DMS153 (cell line): ENCODE measurements around the gene DCAF8.

ENCODE experiments used
- DNase-seq: peaks from one replicate; lab custom pipeline; 2025; lab: John Stamatoyannopoulos, UW

Gene DCAF8

DNA sequence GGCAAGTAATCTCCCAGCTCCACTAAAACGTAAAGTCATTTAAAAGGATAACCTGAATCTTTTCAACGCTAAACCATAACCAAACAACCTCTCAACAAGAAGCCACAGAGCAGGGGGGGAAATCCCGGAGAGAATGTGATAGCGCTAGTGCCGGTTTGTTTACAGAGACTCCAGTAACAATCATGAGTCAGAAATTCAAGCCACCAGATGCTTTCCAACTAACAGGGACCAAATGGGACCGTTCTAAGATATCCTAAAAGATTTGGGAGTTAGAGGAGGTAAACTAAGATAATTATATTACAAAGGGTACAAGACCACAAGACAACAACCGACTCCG is 825 bp downstream of the DCAF8 start:
- peak; percentile 35 for DNase-seq

DNA sequence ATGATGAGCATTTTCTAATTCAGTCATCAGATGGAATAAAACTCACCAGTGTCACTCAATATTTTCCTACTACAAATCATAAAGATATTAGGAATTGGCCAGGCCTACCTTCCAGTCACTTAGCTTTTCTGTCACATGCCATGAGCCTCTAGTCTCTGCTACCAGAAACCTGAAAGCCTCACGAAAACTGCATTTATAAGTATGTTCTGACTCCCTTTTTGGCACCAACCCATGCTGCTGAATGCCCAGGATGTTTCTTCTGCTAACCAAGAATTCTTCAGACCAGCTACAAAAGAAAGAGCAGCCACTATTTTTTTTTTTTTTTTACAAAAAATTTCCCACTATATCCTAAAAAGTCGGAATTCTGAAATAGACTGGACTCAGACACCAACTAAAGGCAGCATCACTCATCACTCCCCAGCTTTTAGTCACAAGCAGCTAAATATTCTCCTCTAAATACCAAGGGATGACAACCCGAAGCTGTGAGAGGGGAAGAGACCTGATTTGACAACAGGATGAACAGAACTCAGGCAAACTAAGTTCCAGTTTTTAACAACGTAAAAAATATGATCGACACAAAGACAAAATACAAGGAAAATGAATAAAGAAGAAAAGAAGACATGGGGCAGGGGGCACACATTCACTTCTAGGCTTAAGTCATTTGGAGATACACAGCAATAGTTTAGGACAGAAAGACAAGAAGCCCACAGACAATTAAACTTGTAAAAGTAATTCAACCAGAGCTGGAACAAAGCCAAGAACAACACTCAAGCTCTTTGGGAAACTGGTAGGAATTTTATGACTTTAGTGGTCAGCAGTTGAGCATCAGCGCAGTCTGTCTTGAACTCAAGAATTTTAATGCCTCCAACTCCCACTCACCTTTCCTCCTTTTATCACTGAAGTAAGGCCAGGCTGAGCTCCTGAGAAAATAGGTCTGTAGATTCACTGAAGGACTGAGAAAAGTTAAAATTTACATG is 1.7 kb downstream of the DCAF8 start:
- no peak for DNase-seq

DNA sequence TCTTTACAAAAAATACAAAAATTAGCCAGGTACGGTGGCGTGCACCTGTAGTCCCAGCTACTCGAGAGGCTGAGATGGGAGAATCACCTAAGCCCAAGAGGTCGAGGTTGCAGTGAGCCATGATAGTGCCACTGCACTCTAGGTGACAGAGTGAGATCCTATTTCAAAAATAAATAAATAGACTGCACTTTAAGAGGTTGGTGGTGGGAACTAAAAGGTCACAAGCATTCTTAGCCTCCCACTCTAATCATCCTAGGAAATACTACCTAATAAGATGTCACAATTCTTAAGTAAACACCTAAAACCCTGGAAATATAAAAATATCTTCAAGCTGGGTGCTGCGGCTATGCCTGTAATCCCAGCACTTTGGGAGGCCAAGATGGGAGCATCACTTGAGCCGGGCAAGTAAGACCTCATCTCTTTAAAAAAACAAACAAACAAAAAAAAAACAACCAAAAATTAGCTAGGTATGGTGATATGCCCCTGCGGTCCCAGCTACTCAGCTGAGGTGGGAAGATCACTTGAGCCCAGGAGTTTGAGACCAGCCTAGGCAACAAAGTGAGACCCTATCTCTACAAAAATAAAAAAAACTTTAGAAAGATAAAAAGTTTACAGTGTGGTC is 4.1 kb downstream of the DCAF8 start:
- no peak for DNase-seq

DNA sequence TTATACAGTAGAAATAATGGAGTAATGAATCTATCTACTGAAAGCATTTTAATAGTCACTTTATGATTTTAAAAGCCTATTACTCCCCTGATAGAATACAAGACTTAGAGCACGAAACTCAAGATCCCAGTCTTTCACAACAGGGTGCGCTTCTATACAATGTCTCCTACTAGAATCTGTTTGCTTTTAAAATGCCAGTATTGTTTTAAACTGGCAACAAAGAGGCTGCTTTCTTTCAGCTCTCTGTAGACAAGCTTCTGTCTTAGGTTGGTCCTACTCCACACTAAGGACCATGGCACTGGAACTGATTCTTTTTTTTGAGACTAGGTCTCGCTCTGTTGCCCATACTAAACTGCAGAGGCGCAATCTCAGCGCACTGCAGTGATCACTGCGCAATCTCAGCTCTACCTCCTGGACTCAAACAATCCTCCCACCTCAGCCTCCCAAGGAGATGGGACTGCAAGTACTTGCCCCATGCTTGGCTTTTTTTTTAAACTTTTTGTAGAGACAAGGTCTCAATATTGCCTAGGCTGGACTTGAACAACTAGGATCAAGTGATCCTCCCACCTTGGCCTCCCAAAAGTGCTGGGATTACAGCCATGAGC is 4.8 kb downstream of the DCAF8 start:
- no peak for DNase-seq

DNA sequence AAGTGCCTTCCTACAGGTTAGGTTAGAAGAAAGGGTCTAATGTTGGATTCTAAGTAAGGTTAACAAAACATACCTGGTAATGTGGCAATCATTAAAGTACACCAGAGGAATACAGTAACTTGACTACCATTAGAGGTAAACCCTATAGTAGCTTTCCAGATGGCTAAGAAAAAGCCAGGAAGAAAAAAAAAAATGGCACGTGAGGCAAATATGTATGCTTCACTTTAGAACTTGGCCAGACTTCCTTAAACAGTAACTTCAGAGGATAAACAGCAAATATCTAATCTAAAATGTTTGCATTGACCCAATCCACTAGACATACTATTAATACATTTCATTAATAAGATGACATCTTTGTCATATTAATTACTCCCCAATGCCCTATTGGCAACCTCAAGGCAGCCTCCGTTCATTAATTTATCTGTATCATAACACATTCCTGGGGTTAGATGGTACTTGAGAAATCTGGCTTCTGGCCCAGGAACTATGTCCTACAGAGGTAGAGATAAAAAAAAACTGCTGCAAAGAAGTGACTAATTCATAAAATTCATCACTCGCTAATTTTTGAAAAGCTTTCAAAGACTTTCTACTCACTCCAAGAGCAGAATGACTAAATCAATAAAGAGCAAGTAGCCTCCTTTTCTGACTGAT is 5.8 kb downstream of the DCAF8 start:
- no peak for DNase-seq

DNA sequence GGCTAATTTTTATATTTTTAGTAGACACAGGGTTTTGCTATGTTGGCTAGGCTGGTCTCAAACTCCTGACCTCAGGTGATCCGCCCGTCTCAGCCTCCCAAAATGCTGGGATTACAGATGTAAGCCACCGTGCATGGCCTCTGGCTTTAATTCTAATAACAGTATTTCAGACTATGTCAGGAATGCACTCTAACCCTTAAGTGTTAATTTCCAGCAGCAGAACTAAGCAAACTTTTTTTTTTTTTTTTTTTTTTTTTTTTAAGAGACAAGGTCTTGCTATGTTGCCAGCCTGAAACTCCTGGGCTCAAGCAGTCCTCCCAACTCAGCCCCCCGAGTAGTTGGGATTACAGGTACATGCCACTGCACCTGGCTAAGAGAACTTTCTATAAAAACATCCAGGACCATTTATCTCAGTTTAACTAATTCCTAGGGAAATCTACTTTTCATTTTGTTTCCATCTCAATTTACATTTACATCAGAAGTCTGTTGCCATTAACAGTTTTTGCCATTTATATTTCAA is 6.5 kb downstream of the DCAF8 start:
- DNase-seq, result no peak

DNA sequence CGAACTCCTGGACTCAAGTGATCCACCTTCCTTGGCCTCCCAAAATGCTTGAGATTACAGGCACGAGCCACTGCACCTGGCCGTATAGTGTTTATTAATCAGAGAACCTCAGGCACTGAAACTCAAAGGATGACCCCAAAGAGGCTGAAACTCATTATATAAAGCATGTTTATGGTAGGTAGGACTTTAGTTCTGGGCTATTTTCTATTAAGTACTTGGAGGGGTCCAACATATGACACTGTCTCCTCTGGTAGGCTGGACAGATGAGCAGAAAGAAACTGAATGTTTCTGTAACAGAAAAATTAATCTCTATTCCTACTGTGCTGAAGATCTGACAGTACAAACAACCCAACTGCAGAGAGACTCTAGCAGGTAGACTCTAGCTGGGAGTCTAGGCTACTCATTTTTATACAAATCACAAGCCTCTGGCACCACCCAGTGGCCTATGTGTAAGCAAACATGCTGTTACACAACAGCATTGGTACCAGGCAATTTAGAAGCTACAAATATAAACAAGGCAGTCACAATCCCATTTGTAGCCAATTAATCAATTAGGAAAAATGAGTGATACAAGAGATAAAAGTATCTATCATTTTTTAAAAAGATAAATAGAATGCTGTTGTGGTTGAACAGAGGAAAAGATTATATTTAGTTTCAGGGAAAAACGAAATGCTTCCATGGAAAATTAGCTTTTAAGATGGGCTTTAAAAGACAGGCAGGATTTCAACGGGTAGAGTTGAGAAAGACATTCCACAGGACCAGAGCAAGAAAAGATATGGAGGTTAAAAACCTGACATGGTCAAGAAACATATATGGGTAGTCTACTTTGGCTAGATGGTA is 10.4 kb downstream of the DCAF8 start:
- peak; percentile 71 for DNase-seq

DNA sequence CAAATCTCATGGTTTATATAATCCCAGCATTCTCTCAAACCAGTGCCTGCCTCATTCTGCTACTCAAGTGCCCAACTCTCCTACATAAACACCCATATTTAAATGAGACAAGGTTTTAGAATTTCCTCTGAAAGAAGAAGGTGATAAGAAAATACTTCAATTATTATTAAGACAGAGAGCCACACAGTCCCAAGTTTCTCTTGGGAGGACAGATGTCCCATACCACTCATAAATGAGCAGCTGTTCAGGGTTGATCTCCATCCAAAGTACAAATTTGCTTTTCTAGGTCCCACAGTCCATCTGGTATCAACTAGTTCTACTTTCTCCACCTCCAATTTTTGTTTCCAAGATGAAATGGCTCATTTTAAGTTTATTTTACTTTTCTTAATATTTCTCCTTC is 11.3 kb downstream of the DCAF8 start:
- no peak for DNase-seq

DNA sequence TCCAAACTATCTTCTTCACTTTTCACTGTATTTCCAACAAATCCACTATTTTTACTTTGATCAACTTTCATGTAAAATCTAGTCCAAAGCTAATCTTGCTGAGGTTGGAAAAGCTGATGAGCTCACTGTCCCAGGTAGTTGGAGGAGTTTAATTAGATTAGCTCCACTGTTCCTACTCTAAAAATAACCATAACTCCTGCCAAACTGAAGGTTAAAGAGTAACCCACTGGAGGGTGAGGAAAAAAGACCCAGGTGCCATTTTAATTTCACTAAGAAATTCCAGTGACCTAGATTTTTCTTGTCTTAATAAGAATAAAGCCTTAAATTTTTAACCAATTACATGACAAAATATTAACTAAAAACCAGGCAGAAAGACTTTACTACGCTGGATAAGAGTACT is 15.3 kb downstream of the DCAF8 start:
- DNase-seq, result no peak

DNA sequence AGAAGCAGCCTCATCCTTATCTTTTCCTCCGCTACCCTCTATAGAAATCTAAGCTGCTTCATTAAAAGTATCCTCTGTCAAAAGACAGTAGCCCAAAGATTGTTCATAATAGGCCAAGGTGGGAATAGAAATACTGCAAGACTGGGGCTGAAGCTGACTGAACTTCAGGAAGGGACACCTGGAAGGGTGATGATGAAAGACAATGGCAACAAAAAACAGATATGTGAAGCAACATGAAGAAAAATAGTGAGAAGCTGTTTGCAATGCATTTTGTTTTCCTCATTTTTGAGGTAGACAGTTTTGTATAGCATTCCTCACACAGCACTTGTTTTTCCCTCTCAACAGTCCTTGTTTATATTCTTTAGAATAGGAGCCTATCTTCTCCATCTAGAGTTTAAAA is 16.9 kb downstream of the DCAF8 start:
- no peak for DNase-seq

DNA sequence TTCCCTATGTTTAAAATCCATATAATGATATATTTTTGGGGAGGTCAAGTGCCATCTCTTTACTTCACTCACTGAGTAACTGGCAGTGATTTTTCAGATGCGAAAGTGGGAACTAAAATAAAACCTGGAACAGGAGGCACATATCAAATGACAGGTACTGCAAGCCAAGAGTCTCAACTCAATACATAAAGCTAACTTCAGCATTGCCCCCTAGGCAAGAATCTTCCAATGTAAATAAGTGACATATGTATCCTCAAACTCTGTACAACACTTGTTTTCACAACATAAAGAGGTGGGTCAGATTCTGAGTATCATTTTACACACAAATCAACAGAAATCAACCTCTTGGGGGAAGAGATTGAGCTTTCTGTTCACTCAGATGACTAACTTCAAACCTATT is 18.1 kb downstream of the DCAF8 start:
- no peak for DNase-seq

DNA sequence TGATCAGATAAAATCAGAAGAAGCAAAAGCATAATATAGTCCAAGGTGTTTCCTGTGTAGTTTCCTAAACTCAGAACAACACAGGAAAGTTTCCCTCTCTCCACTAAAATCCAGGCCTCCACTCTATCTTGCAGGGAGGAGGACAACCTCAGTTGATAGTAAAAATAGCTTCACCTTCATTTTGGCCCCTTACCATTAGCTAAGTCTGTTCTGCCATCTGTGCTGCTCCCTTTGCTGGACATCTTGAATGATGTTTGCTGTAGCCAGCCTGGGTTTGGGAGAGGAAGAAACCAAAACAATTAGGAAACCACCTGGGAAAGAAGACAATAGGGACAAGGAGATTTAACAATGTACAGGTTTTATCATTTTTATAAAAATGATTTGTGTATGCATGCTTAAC is 18.6 kb downstream of the DCAF8 start:
- DNase-seq, result no peak

DNA sequence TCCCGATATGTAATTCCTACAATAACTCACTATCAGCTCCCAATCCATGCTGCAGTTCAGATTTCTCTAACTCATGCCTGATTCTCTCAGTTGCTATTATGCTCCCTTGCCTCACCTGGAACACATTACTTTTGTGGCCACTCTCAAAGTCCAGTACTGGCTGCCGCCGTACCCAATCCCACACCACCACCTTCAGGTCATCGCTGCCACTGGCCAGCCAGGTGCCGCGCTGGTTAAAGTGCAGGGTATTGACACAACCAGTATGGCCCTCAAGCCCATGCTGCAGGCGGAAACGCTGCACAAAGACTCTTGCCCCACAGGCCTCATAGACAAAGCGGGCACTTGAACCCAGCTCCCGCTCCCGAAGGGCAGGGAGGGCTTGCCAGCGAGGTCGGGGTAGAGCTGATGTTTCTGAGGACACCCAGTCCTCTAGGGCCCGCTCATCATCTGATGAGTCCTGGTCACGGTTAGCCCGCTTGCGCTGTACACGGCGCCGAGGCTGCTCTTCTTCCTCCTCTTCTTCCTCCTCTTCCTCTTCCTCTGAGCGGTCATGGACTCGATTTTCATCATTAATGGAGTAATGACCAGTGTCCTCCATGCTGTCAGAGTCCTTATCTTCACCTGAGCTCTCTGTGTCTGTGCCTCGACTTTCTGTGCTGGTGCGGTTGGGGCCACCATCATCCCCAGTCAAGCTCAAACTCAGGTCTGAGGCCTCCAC is 22.6 kb downstream of the DCAF8 start:
- no peak for DNase-seq

DNA sequence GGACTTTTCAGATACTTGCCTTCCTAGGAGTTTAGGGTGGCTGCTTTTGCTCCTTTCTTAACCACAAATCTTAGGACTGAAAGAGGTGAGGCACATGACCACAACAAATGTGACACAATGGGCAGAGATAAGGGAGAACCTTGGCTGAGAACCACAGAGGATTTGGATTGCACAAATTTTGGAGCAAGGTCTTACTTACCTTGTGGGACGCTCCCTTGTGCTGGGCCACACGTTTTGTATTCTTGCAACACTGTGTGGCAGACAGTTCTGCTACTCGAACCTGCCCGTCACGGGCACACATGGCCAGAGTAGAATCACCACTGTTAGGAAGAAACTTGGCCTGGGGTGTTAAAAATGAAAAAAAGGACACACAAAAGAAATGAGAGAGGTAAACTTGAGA is 23.9 kb downstream of the DCAF8 start:
- no peak for DNase-seq

DNA sequence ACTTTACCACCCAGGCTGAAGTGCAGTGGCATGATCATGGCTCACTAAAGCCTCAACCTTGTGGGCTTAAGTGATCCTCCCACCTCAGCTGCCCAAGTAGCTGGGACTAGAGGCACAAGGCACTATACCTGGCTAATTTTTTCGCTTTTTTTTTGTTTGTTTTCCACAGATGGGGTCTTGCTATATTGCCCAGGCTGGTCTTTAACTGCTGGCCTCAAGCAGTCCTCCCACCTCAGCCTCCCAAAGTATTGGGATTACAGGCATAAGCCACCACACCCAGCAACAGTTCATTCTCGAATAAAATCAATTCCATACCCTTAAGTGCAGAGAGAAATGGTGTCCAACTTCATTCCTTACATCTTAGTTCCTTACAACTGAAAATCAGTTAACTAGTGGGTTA is 24.8 kb downstream of the DCAF8 start:
- DNase-seq, result no peak

DNA sequence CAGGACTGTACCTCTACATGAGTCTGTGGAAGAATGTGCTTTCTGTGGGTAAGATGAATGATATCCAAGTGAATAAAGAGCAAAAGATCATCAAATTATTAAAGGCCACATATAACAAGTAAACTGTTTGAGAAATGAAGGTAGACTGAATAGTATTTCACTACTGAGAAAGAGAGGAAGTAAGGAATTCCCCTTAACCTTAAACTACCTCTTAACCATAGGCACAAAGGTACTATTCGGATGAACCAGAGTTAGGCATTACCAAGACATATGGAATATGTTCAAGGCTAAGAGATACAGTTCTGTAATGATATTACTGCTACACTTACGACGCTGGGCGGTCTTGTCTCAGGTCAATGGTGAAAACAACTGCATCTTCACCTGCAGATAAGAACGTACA is 25.5 kb downstream of the DCAF8 start:
- DNase-seq, result no peak

DNA sequence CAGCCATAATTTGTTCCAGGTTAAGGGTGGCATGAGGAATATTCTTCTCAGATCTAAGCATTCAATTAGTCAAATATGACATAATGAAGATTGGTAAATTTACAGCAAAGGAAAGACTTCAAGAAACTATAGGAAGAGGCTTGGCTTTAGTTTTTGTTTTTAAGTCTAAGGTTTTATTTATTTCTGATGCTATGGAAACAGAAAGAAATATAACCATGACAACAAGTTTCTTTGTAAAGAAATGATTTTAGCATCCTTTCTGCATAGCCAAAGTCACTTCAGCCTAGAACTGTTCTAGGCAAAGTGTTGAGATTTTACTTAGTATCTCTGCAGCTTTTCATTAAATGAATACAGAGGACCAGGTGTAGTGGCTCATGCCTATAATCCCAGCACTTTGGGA is 29.4 kb downstream of the DCAF8 start:
- DNase-seq, result no peak

DNA sequence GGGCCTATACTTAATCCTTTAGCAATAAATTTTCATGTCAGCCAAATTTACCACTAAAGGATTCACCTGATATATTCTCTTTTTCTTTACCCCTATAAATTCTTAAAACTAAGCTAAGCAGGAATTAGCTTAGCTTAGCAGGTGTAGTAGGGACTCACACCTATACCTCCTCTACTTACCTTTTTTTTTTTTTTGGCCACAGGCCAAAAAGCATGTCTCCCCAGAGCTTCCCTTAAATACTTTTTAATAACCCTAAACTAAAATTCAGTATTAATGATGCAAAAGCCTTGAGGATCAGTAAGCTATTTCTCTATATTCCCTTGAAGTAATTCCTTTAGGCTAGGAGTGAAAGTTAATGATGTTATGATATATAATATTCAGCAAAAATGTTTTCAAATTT is 33.9 kb downstream of the DCAF8 start:
- DNase-seq, result no peak

DNA sequence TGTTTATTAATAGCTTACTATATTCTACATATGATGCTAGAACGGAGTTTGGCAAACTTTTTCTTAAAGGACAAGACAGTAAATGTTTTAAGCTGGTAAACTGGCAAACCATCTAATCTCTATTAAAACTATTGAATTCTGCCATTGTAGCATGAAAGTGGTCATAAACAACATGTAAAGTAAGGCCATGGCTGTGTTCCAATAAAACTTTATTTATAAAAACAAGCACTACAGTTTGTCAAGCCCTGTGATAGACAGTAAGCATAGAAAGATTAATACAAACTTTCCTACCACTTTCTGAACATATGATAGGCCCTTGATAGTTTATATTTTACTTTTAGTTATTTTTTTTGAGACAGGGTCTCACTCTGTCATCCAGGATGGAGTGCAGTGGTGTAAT is 34.8 kb downstream of the DCAF8 start:
- no peak for DNase-seq

DNA sequence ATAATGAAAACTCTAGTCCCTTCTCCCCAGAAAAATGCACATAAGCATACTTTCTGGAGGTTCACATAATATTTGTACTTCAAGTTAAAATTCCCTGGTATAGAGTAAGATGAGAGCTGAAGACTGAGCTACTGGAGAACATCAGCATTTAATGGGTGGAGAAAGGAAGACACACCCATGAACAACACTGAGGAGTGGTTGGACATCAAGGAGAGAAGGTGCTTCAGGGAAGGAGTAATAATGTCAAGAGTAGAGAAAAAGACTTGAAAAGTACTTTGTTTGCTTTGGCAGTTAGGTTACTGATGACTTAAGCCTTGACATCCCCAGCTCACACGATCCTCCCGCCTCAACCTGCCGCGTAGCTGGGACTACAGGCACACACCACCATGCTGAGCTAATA is 35.3 kb downstream of the DCAF8 start:
- DNase-seq, result no peak

DNA sequence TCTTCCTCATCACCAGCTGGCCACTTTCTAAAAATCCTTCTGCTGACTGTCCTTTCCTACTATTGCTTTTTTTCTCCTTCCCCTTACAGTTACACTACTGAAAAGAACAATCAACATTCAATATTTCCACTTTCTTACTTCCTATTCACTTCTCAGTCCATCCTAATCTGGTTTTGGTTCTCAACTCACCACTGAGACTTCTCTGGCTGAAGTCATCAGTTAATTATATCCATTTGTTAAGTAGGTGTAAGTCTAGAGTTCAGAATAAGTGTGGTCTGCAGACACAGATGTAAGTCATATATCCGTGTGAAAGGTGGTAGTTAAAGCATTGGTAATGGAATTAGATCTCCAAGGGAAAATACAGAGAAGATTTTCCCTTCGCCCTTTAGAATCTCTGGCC is 35.7 kb downstream of the DCAF8 start:
- no peak for DNase-seq
